ENCODE data around the gene SLCO1B1. TPM values are rescaled to one million over a fixed set of nuclear protein-coding genes. Genes with fewer than 3 reads are reported as not detected.

The SLCO1B1 gene
- polyA plus RNA-seq, 1 experiment, result not detected

- no peak for DNase-seq (ENCODE audit: low read depth)
- no peak for TF ChIP-seq CTCF (IDR thresholded peaks at IDR 0.05; ENCODE audit: insufficient read depth, low read depth, low read length)
- Histone ChIP-seq H3K27me3 (ENCODE audit: control insufficient read depth, insufficient read depth, low read length) (no peaks in the 10 kb centered on the region), H3K4me3 (ENCODE audit: low read depth, low read length) (no peak overlapping the region), H3K36me3 (ENCODE audit: control insufficient read depth, insufficient read depth, low read length) (no peaks in the 10 kb centered on the region)
- ChIA-PET POLR2A (no interaction called here), CTCF (no interaction called here)
Measured at GRCh38 chr12:21221072-21221471, 90.1 kb downstream of the SLCO1B1 start.

- CTCF ChIA-PET, result no interaction called here
- no peak for DNase-seq (ENCODE audit: low read depth)
- TF ChIP-seq CTCF (IDR thresholded peaks at IDR 0.05; ENCODE audit: insufficient read depth, low read depth, low read length), result no peak
- POLR2A ChIA-PET, result no interaction called here
- H3K4me3 ChIP-seq (ENCODE audit: low read depth, low read length), result no peak overlapping the region
- no peaks in the 10 kb centered on the region for H3K27me3 ChIP-seq (ENCODE audit: control insufficient read depth, insufficient read depth, low read length)
- no peaks in the 10 kb centered on the region for H3K36me3 ChIP-seq (ENCODE audit: control insufficient read depth, insufficient read depth, low read length)
Measured at GRCh38 chr12:21221778-21222177, 90.8 kb downstream of the SLCO1B1 start.

- CTCF ChIA-PET, result no interaction called here
- Histone ChIP-seq H3K4me3 (ENCODE audit: low read depth, low read length) (no peak overlapping the region), H3K27me3 (ENCODE audit: control insufficient read depth, insufficient read depth, low read length) (no peaks in the 10 kb centered on the region), H3K36me3 (ENCODE audit: control insufficient read depth, insufficient read depth, low read length) (no peaks in the 10 kb centered on the region)
- DNase-seq (ENCODE audit: low read depth), result no peak
- POLR2A ChIA-PET, result no interaction called here
- no peak for TF ChIP-seq CTCF (IDR thresholded peaks at IDR 0.05; ENCODE audit: insufficient read depth, low read depth, low read length)
Measured at GRCh38 chr12:21223930-21224329, 92.9 kb downstream of the SLCO1B1 start.

- DNase-seq (ENCODE audit: low read depth), result no peak
- H3K27me3 ChIP-seq (ENCODE audit: control insufficient read depth, insufficient read depth, low read length), result no peaks in the 10 kb centered on the region
- ChIA-PET CTCF (no interaction called here), POLR2A (no interaction called here)
- no peaks in the 10 kb centered on the region for H3K36me3 ChIP-seq (ENCODE audit: control insufficient read depth, insufficient read depth, low read length)
- no peak overlapping the region for H3K4me3 ChIP-seq (ENCODE audit: low read depth, low read length)
- no peak for TF ChIP-seq CTCF (IDR thresholded peaks at IDR 0.05; ENCODE audit: insufficient read depth, low read depth, low read length)
Measured at GRCh38 chr12:21234395-21234794, 103.4 kb downstream of the SLCO1B1 start.

- TF ChIP-seq CTCF (IDR thresholded peaks at IDR 0.05; ENCODE audit: insufficient read depth, low read depth, low read length), result no peak
- H3K36me3 ChIP-seq (ENCODE audit: control insufficient read depth, insufficient read depth, low read length), result no peaks in the 10 kb centered on the region
- H3K27me3 ChIP-seq (ENCODE audit: control insufficient read depth, insufficient read depth, low read length), result no peaks in the 10 kb centered on the region
- POLR2A ChIA-PET, result no interaction called here
- no peak for DNase-seq (ENCODE audit: low read depth)
- CTCF ChIA-PET, result no interaction called here
- H3K4me3 ChIP-seq (ENCODE audit: low read depth, low read length), result no peak overlapping the region
Measured at GRCh38 chr12:21239866-21240265, 108.9 kb downstream of the SLCO1B1 start.
